Measurements from ENCODE around the gene CATSPER4.
"Not testable (repeated sequence)": the region's sequence is repeated elsewhere in the genome, so short reads cannot be mapped to it uniquely, and the experiment has no call there.

Gene CATSPER4

GRCh38 chr1:26220199-26220912, 30.0 kb downstream of the CATSPER4 start:
- H3K36me3 ChIP-seq = no peaks in the 10 kb centered on the region
- peaks cover 6 to 7% of the 10 kb centered on the region in 2 experiments for H3K4me1 ChIP-seq (ENCODE audit: control insufficient read depth in 1 of 2, insufficient read depth in 1 of 2, low read depth in 1 of 2, low read length in 1 of 2)
- no peak for TF ChIP-seq CTCF (IDR thresholded peaks at IDR 0.05)
- no peak overlapping the region for H3K4me3 ChIP-seq (ENCODE audit: low read depth in 1 of 2, low read length in 1 of 2)
- H3K27me3 ChIP-seq = peaks cover 43% of the 10 kb centered on the region
- H3K27ac ChIP-seq = no peak overlapping the region
- H3K9me3 ChIP-seq = no peaks in the 10 kb centered on the region

GRCh38 chr1:26221094-26221493, 30.7 kb downstream of the CATSPER4 start:
- H3K27ac ChIP-seq = no peak overlapping the region
- H3K27me3 ChIP-seq = peaks cover 50% of the 10 kb centered on the region
- H3K36me3 ChIP-seq = no peaks in the 10 kb centered on the region
- H3K4me3 ChIP-seq (ENCODE audit: low read depth in 1 of 2, low read length in 1 of 2) = no peak overlapping the region
- TF ChIP-seq CTCF (IDR thresholded peaks at IDR 0.05) = no peak
- no peaks in the 10 kb centered on the region for H3K9me3 ChIP-seq
- H3K4me1 ChIP-seq (ENCODE audit: control insufficient read depth in 1 of 2, insufficient read depth in 1 of 2, low read depth in 1 of 2, low read length in 1 of 2) = peaks cover 11% of the 10 kb centered on the region in 2 experiments

- H3K36me3 ChIP-seq = no peaks in the 10 kb centered on the region
- peaks cover 11% of the 10 kb centered on the region in 2 experiments for H3K4me1 ChIP-seq (ENCODE audit: control insufficient read depth in 1 of 2, insufficient read depth in 1 of 2, low read depth in 1 of 2, low read length in 1 of 2)
- H3K27me3 ChIP-seq = peaks cover 59% of the 10 kb centered on the region
- H3K4me3 ChIP-seq (ENCODE audit: low read depth in 1 of 2, low read length in 1 of 2) = peak overlapping the region; percentile 29 to 57
- H3K27ac ChIP-seq = no peak overlapping the region
- H3K9me3 ChIP-seq = no peaks in the 10 kb centered on the region
- no peak for TF ChIP-seq CTCF (IDR thresholded peaks at IDR 0.05)
Measured at GRCh38 chr1:26224606-26225005, 34.2 kb downstream of the CATSPER4 start.

- Histone ChIP-seq H3K4me1 (ENCODE audit: control insufficient read depth in 1 of 2, insufficient read depth in 1 of 2, low read depth in 1 of 2, low read length in 1 of 2) (peaks cover 11% of the 10 kb centered on the region in 2 experiments), H3K4me3 (ENCODE audit: low read depth in 1 of 2, low read length in 1 of 2) (peak overlapping the region; percentile 29 to 57), H3K27me3 (peaks cover 57% of the 10 kb centered on the region), H3K36me3 (no peaks in the 10 kb centered on the region), H3K9me3 (no peaks in the 10 kb centered on the region), H3K27ac (no peak overlapping the region)
- TF ChIP-seq CTCF (IDR thresholded peaks at IDR 0.05) = no peak
Measured at GRCh38 chr1:26225033-26225831, 34.8 kb downstream of the CATSPER4 start.

GRCh38 chr1:26230682-26231081, 40.3 kb downstream of the CATSPER4 start:
- Histone ChIP-seq H3K4me1 (ENCODE audit: control insufficient read depth in 1 of 2, insufficient read depth in 1 of 2, low read depth in 1 of 2, low read length in 1 of 2) (peaks cover 17% of the 10 kb centered on the region in 2 experiments), H3K27me3 (peaks cover 16% of the 10 kb centered on the region), H3K27ac (peak overlapping the region; percentile 30)
- H3K4me3 ChIP-seq (ENCODE audit: low read depth in 1 of 2, low read length in 1 of 2); H3K36me3 ChIP-seq; H3K9me3 ChIP-seq: not testable (repeated sequence)
